HCT116 (cell line): ENCODE results near the gene TSPAN16. TPM values are rescaled to one million over a fixed set of nuclear protein-coding genes. Genes with fewer than 3 reads are reported as not detected.

Experiments
- ATAC-seq: fragments of 200-7000 bp; cut with Tn5 transposase; 2 replicates; pipeline ENCODE4 v1.9.1; 2020; ENCODE audit warnings: mild to moderate bottlenecking, moderate library complexity
- BruUV-seq: library from RNA; stranded (reverse); fragments of 400-500 nt; replicated peaks from 2 replicates; lab custom pipeline; 2021; lab: Mats Ljungman, UMichigan
- CTCF ChIA-PET: fragments of 300-600 bp; sonication (Branson Sonifier 250); formaldehyde crosslinking; loops from one replicate; lab custom pipeline; 2021; ENCODE audit warnings: antibody characterized with exemption; lab: Charles Lee
- POLR2A ChIA-PET: fragments of 300-600, 350-600 bp; sonication (Branson Sonifier 250); formaldehyde crosslinking; loops from one replicate; lab custom pipeline; 2021; ENCODE audit warnings: antibody characterized with exemption; lab: Charles Lee
- RAD21 ChIA-PET, 2 experiments: fragments of 300-600 bp; sonication (Branson Sonifier 250); formaldehyde crosslinking; loops; one replicate each; lab custom pipeline; 2023; ENCODE audit warnings: low total read pairs in 2 of 2; ENCODE audit not compliant: uncharacterized antibody in 2 of 2, unreplicated experiment in 2 of 2, low non-redundant PET in 1 of 2; lab: Charles Lee
- DNase-seq: peaks from one replicate; pipeline ENCODE4 v3.0.0-alpha.2; 2010; ENCODE audit warnings: low read depth, low spot score
- H2AFZ ChIP-seq: fragments of 200-600 bp; shearing (Covaris generic), sonication (generic); 2 replicates; pipeline ENCODE4 v1.6.1; 2017; ENCODE audit warnings: low read depth, mixed run types, mixed read lengths, antibody characterized with exemption, low read length; ENCODE audit not compliant: poor library complexity, severe bottlenecking
- H3K27ac ChIP-seq: 2 replicates; pipeline ENCODE4 v1.5.1; 2012; ENCODE audit warnings: low read depth, low read length
- H3K27me3 ChIP-seq: fragments of 200-600 bp; sonication (generic); 2 replicates; pipeline ENCODE4 v1.6.1; 2016; ENCODE audit warnings: mixed run types, low read length, mixed read lengths; ENCODE audit not compliant: insufficient read depth
- H3K36me3 ChIP-seq, 2 experiments: fragments of 200-500 bp in 1 of 2; fragments of 200-600 bp in 1 of 2; sonication (Bioruptor generic) in 1 of 2; sonication (generic) in 1 of 2; 2 replicates each; pipeline versions ENCODE4 v1.5.1 to v1.6.1; 2014 to 2016; ENCODE audit warnings: low read length in 2 of 2, inconsistent platforms in 1 of 2, mixed read lengths in 1 of 2, mixed run types in 1 of 2; ENCODE audit not compliant: insufficient read depth in 2 of 2, control insufficient read depth in 1 of 2
- H3K4me1 ChIP-seq, 2 experiments: fragments of 200-600 bp in 1 of 2; sonication (generic) in 1 of 2; 2 replicates each; pipeline versions ENCODE4 v1.5.1 to v1.6.1; 2012 to 2017; ENCODE audit warnings: low read length in 2 of 2, inconsistent platforms in 1 of 2, mild to moderate bottlenecking in 1 of 2, mixed read lengths in 1 of 2, mixed run types in 1 of 2, moderate library complexity in 1 of 2; ENCODE audit not compliant: insufficient read depth in 2 of 2, control insufficient read depth in 1 of 2
- H3K4me2 ChIP-seq: fragments of 200-600 bp; sonication (generic); 2 replicates; pipeline ENCODE4 v1.6.1; 2017; ENCODE audit warnings: mixed run types, low read length, mixed read lengths
- H3K4me3 ChIP-seq, 2 experiments: fragments of 200-600 bp in 1 of 2; sonication (generic) in 1 of 2; replicated peaks in 1 of 2; 2 replicates each; pipeline ENCODE4 v1.5.1; 2011 to 2016; ENCODE audit warnings: low read length in 2 of 2, control low read depth in 1 of 2, low read depth in 1 of 2, mild to moderate bottlenecking in 1 of 2, mixed read lengths in 1 of 2, mixed run types in 1 of 2
- H3K79me2 ChIP-seq: fragments of 200-600 bp; sonication (generic); 2 replicates; pipeline ENCODE4 v1.6.1; 2017; ENCODE audit warnings: mild to moderate bottlenecking, mixed run types, low read length, moderate library complexity, mixed read lengths; ENCODE audit not compliant: insufficient read depth
- H3K9ac ChIP-seq: fragments of 200-600 bp; sonication (generic); 2 replicates; pipeline ENCODE4 v1.6.1; 2016; ENCODE audit warnings: low read length, mixed read lengths
- H3K9me2 ChIP-seq: fragments of 200-600 bp; sonication (generic), shearing (Covaris generic); 2 replicates; pipeline ENCODE4 v1.6.1; 2017; ENCODE audit warnings: mixed run types, mild to moderate bottlenecking, moderate library complexity; ENCODE audit not compliant: insufficient read depth
- H3K9me3 ChIP-seq, 2 experiments: fragments of 200-500 bp in 1 of 2; fragments of 200-600 bp in 1 of 2; sonication (Bioruptor generic) in 1 of 2; sonication (generic) in 1 of 2; 2 replicates each; pipeline ENCODE4 v1.6.1; 2014 to 2017; ENCODE audit warnings: low read length in 2 of 2, mixed read lengths in 2 of 2, inconsistent platforms in 1 of 2, low read depth in 1 of 2, mild to moderate bottlenecking in 1 of 2, mixed run types in 1 of 2, moderate library complexity in 1 of 2; ENCODE audit not compliant: control insufficient read depth in 1 of 2, insufficient read depth in 1 of 2
- H4K20me1 ChIP-seq: fragments of 200-600 bp; sonication (generic), shearing (Covaris generic); 2 replicates; pipeline ENCODE4 v1.6.1; 2017; ENCODE audit warnings: mixed run types, mild to moderate bottlenecking, moderate library complexity; ENCODE audit not compliant: insufficient read depth
- CBX3 ChIP-seq: IDR thresholded peaks from 2 replicates; pipeline ENCODE4 v1.6.1; 2012; ENCODE audit warnings: low read depth
- CEBPB ChIP-seq: IDR thresholded peaks from 2 replicates; pipeline ENCODE4 v1.6.1; 2012; ENCODE audit warnings: low read depth
- CTCF ChIP-seq, 3 experiments: fragments of 200-600 bp in 1 of 3; sonication (generic) in 1 of 3; IDR thresholded peaks in 2 of 3; conservative IDR thresholded peaks in 1 of 3; 2 replicates each; pipeline ENCODE4 v1.5.1; 2012 to 2017; ENCODE audit warnings: low read depth in 2 of 3, low read length in 2 of 3, antibody characterized with exemption in 1 of 3, borderline replicate concordance in 1 of 3, control low read depth in 1 of 3, mild to moderate bottlenecking in 1 of 3, mixed read lengths in 1 of 3, mixed run types in 1 of 3, moderate library complexity in 1 of 3; ENCODE audit not compliant: insufficient read depth in 1 of 3
- EGR1 ChIP-seq: IDR thresholded peaks from 2 replicates; pipeline ENCODE4 v1.6.1; 2012; ENCODE audit warnings: low read depth
- EZH2 ChIP-seq: fragments of 200-600 bp; sonication (generic); IDR thresholded peaks from 2 replicates; pipeline ENCODE4 v1.6.1; 2017; ENCODE audit warnings: antibody characterized with exemption, mixed run types
- EZH2phosphoT487 ChIP-seq: fragments of 200-600 bp; IDR thresholded peaks from 2 replicates; pipeline ENCODE4 v1.6.1; 2018; ENCODE audit warnings: antibody characterized with exemption, borderline replicate concordance
- FOSL1 ChIP-seq: IDR thresholded peaks from 2 replicates; pipeline ENCODE4 v1.6.1; 2012; ENCODE audit warnings: low read depth
- JUND ChIP-seq: IDR thresholded peaks from 2 replicates; pipeline ENCODE4 v1.6.1; 2012
- POLR2A ChIP-seq: IDR thresholded peaks from 2 replicates; pipeline ENCODE4 v1.7.0; 2011; ENCODE audit warnings: borderline replicate concordance; ENCODE audit not compliant: insufficient read depth, insufficient read length; ENCODE audit errors: extremely low read depth
- POLR2AphosphoS5 ChIP-seq: IDR thresholded peaks from 2 replicates; pipeline ENCODE4 v1.6.1; 2011; ENCODE audit warnings: mild to moderate bottlenecking, low read depth, low read length, moderate library complexity
- SIN3A ChIP-seq: IDR thresholded peaks from 2 replicates; pipeline ENCODE4 v1.6.1; 2012; ENCODE audit warnings: low read depth
- SP1 ChIP-seq: IDR thresholded peaks from 2 replicates; pipeline ENCODE4 v1.6.1; 2012; ENCODE audit warnings: low read depth
- TCF7L2 ChIP-seq: IDR thresholded peaks from 2 replicates; pipeline ENCODE4 v1.7.0; 2011; ENCODE audit warnings: borderline replicate concordance, inconsistent platforms; ENCODE audit not compliant: insufficient read depth, insufficient read length; ENCODE audit errors: extremely low read depth
- intact Hi-C: fragments of 100-400 bp; cut with micrococcal nuclease; formaldehyde crosslinking; loops from 2 replicates; pipeline ENCODE4 v1.10.0; 2022
- total RNA-seq: library from RNA; stranded (reverse); gene quantifications from one replicate; pipeline ENCODE4 v1.2.1, GENCODE V29; 2021; ENCODE audit not compliant: unreplicated experiment
- TF ChIP-seq, protein P1 (sequence below): IDR thresholded peaks from 2 replicates; pipeline ENCODE4 v1.6.1; 2011; ENCODE audit warnings: mild to moderate bottlenecking, low read length, moderate library complexity; ENCODE audit not compliant: insufficient replicate concordance; ENCODE audit errors: extremely low read depth

The TSPAN16 gene
- total RNA-seq, 1 experiment from 2014 or later, result not detected

- RAD21 ChIA-PET, result no interaction called here
- peak overlapping the region; percentile 63 for H3K9ac ChIP-seq
- peak overlapping the region; percentile 53 to 65 for H3K4me3 ChIP-seq
These were observed 60.1 kb downstream of the TSPAN16 start for GRCh38 chr19:11356074-11356397.

GRCh38 chr19:11356676-11357550 lies 61.0 kb downstream of the TSPAN16 start:
- no peak overlapping the region for H3K27ac ChIP-seq
- H3K9ac ChIP-seq, result no peak overlapping the region
- H3K9me2 ChIP-seq, result no peaks in the 10 kb centered on the region
- CTCF ChIA-PET, result no interaction called here
- no peak for ATAC-seq
- no peak overlapping the region for H2AFZ ChIP-seq
- no peaks in the 10 kb centered on the region for H3K79me2 ChIP-seq
- no peaks in the 10 kb centered on the region for H3K9me3 ChIP-seq
- H3K4me2 ChIP-seq, result no peak overlapping the region
- H3K36me3 ChIP-seq, result 0 out of 4 replicates have a peak, but pooled peaks cover 0 to 2% of the 10 kb centered on the region in 2 experiments
- POLR2A ChIA-PET, result interaction anchor here (0.6 kb wide), 1 partner anchor 1585 kb away, joined by 3 read pairs; no protein-coding TSS in a partner anchor
- BruUV-seq, result no TSS peak
- H3K4me3 ChIP-seq, result no peak overlapping the region
- DNase-seq, result no peak
- RAD21 ChIA-PET, result no interaction called here
- H3K4me1 ChIP-seq, result peaks cover 7 to 23% of the 10 kb centered on the region in 2 experiments
- TF ChIP-seq POLR2A (no peak), TCF7L2 (no peak), EGR1 (no peak), POLR2AphosphoS5 (no peak), EZH2phosphoT487 (no peak), FOSL1 (no peak), SIN3A (no peak), CEBPB (no peak), CBX3 (no peak), SP1 (no peak), CTCF (IDR thresholded peaks at IDR 0.05 in 2 of 3, conservative IDR thresholded peaks at IDR 0.05 in 1 of 3; ENCODE audit: borderline replicate concordance in 1 of 3, insufficient read depth in 1 of 3, low read depth in 2 of 3, low read length in 2 of 3) (no peak)
- TF ChIP-seq, protein P1, sequence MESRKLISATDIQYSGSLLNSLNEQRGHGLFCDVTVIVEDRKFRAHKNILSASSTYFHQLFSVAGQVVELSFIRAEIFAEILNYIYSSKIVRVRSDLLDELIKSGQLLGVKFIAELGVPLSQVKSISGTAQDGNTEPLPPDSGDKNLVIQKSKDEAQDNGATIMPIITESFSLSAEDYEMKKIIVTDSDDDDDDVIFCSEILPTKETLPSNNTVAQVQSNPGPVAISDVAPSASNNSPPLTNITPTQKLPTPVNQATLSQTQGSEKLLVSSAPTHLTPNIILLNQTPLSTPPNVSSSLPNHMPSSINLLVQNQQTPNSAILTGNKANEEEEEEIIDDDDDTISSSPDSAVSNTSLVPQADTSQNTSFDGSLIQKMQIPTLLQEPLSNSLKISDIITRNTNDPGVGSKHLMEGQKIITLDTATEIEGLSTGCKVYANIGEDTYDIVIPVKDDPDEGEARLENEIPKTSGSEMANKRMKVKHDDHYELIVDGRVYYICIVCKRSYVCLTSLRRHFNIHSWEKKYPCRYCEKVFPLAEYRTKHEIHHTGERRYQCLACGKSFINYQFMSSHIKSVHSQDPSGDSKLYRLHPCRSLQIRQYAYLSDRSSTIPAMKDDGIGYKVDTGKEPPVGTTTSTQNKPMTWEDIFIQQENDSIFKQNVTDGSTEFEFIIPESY, result no peak
- H4K20me1 ChIP-seq, result no peaks in the 10 kb centered on the region
- intact Hi-C loops, result no loop called here
- no peaks in the 10 kb centered on the region for H3K27me3 ChIP-seq

More at GRCh38 chr19:11356074-11356397, 60.1 kb downstream of the TSPAN16 start:
- H3K4me1 ChIP-seq, result peaks cover 2 to 15% of the 10 kb centered on the region in 2 experiments; a peak in 3 of 4 replicates
- ATAC-seq, result no peak
- H3K79me2 ChIP-seq, result no peaks in the 10 kb centered on the region
- H2AFZ ChIP-seq, result no peak overlapping the region
- TF ChIP-seq SP1 (no peak), EZH2 (no peak), JUND (no peak)
- no peaks in the 10 kb centered on the region for H3K9me3 ChIP-seq
- no peaks in the 10 kb centered on the region for H4K20me1 ChIP-seq
- H3K9me2 ChIP-seq, result no peaks in the 10 kb centered on the region
- H3K27ac ChIP-seq, result no peak overlapping the region; the same call in 1 of the 2 replicates
- H3K27me3 ChIP-seq, result no peaks in the 10 kb centered on the region
- ChIA-PET CTCF (no interaction called here), POLR2A (no interaction called here)
- intact Hi-C loops, result no loop called here
- DNase-seq, result no peak
- H3K36me3 ChIP-seq, result 0 out of 4 replicates have a peak, but pooled peaks cover 0 to 2% of the 10 kb centered on the region in 2 experiments
- BruUV-seq, result TSS peak; percentile 68
- peak overlapping the region; percentile 86 for H3K4me2 ChIP-seq
